ENCODE results near the gene SULT2B1.

The SULT2B1 gene

GRCh38 chr19:48618278-48618915, 66.4 kb downstream of the SULT2B1 start:
- Histone ChIP-seq H3K9me3 (ENCODE audit: insufficient read depth, low read depth, low read length) (no peaks in the 10 kb centered on the region), H3K27me3 (ENCODE audit: insufficient read depth, low read length) (no peaks in the 10 kb centered on the region), H3K9ac (ENCODE audit: low read depth, low read length) (peak overlapping the region; percentile 99), H3K4me3 (ENCODE audit: low read length) (peak overlapping the region; percentile 95), H3K36me3 (ENCODE audit: insufficient read depth, low read depth, low read length) (peaks cover 35% of the 10 kb centered on the region), H3K4me1 (ENCODE audit: insufficient read depth, low read length) (peaks cover 17% of the 10 kb centered on the region), H3K27ac (ENCODE audit: low read length) (peak overlapping the region; percentile 20)

GRCh38 chr19:48618916-48619691, 67.1 kb downstream of the SULT2B1 start, which contains the start of the genes RPL18 and SPHK2:
RPL18 (minus strand) TSS chr19:48619178; CDS start chr19:48619143, 35 bp downstream.
SPHK2 (plus strand) TSS chr19:48619506; CDS start chr19:48620515, 1,009 bp downstream.
- H3K4me1 ChIP-seq (ENCODE audit: insufficient read depth, low read length) = peaks cover 18% of the 10 kb centered on the region

GRCh38 chr19:48619692-48620585, 68.0 kb downstream of the SULT2B1 start:
- H3K4me3 ChIP-seq (ENCODE audit: low read length) = peak overlapping the region; percentile 95
- H3K27ac ChIP-seq (ENCODE audit: low read length) = peak overlapping the region; percentile 41
- peaks cover 15% of the 10 kb centered on the region for H3K4me1 ChIP-seq (ENCODE audit: insufficient read depth, low read length)
- H3K36me3 ChIP-seq (ENCODE audit: insufficient read depth, low read depth, low read length) = peaks cover 35% of the 10 kb centered on the region
- no peaks in the 10 kb centered on the region for H3K27me3 ChIP-seq (ENCODE audit: insufficient read depth, low read length)
- peak overlapping the region; percentile 99 for H3K9ac ChIP-seq (ENCODE audit: low read depth, low read length)
- H3K9me3 ChIP-seq (ENCODE audit: insufficient read depth, low read depth, low read length) = no peaks in the 10 kb centered on the region

More at GRCh38 chr19:48618916-48619691, 67.1 kb downstream of the SULT2B1 start, which contains the start of the genes RPL18 and SPHK2:
- H3K36me3 ChIP-seq (ENCODE audit: insufficient read depth, low read depth, low read length) = peaks cover 35% of the 10 kb centered on the region
- H3K9me3 ChIP-seq (ENCODE audit: insufficient read depth, low read depth, low read length) = no peaks in the 10 kb centered on the region
- H3K4me3 ChIP-seq (ENCODE audit: low read length) = peak within 1 kb of the TSS; percentile 95
- H3K9ac ChIP-seq (ENCODE audit: low read depth, low read length) = peak within 1 kb of the TSS; percentile 99
- no peaks in the 10 kb centered on the region for H3K27me3 ChIP-seq (ENCODE audit: insufficient read depth, low read length)
- peak within 1 kb of the TSS; percentile 41 for H3K27ac ChIP-seq (ENCODE audit: low read length)

DNA sequence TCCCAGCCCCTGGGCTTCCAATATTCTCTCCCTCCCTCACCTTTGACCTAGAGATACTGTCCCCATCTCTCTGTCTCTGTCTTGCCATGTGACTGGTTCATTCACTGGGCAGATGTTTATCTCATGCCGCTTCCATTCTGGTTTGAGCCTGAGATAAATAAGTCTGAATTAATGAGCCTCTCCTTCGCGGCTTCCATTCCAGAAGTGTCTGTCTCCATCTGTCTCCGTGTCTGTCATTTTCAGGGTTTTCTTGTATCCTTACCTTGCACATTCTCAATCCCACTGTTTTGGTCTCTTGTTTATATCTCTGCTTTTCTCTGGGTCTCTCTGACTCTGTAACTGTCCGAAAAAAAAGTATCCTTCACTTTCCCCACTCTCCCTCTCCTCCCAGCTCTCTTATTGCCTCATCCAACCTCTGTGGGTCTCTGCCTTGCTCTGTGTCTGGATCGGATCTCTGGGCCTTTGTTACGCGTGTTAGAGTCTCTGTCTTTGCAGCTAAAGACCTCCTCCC, 71.6 kb downstream of the SULT2B1 start:
- Histone ChIP-seq H3K27ac (ENCODE audit: low read length) (peak overlapping the region; percentile 41), H3K9me3 (ENCODE audit: insufficient read depth, low read depth, low read length) (no peaks in the 10 kb centered on the region), H3K36me3 (ENCODE audit: insufficient read depth, low read depth, low read length) (no peaks in the 10 kb centered on the region), H3K4me3 (ENCODE audit: low read length) (peak overlapping the region; percentile 62), H3K27me3 (ENCODE audit: insufficient read depth, low read length) (no peaks in the 10 kb centered on the region), H3K4me1 (ENCODE audit: insufficient read depth, low read length) (peaks cover 11% of the 10 kb centered on the region; the same call in 1 of the 2 replicates), H3K9ac (ENCODE audit: low read depth, low read length) (peak overlapping the region; percentile 79; the same call in 1 of the 2 replicates)

DNA sequence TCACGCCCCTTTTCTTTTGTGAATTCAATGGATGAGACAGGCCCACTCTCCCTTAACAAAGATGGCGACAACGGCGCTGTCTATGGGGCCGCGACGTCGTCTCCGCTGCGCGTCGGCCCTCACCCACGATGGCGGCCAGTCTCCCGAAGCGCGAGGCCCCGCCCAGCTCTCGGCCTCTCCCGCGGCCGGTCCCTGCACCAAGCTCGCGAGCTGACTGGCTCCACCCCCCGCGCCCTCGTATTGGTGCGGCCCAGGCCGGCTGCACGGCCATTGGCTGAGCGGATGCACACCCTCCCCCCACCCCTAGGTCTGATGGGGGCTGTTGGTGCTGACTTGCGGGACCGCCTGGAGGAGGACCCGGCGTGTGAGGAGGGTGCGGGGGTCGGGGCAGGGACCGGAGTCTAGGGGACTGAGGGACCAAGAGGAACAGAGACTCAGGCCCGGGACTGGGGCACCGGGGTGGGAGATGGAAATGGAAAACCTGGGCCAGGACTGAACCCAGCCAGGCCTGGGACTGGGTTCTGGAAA, 72.2 kb downstream of the SULT2B1 start:
- H3K4me1 ChIP-seq (ENCODE audit: insufficient read depth, low read length) = peaks cover 11% of the 10 kb centered on the region; the same call in 1 of the 2 replicates
- no peaks in the 10 kb centered on the region for H3K9me3 ChIP-seq (ENCODE audit: insufficient read depth, low read depth, low read length)
- no peaks in the 10 kb centered on the region for H3K27me3 ChIP-seq (ENCODE audit: insufficient read depth, low read length)
- H3K36me3 ChIP-seq (ENCODE audit: insufficient read depth, low read depth, low read length) = no peaks in the 10 kb centered on the region
- H3K4me3 ChIP-seq (ENCODE audit: low read length) = peak overlapping the region; percentile 96
- peak overlapping the region; percentile 95 for H3K27ac ChIP-seq (ENCODE audit: low read length)
- peak overlapping the region; percentile 94 for H3K9ac ChIP-seq (ENCODE audit: low read depth, low read length)

GRCh38 chr19:48624791-48625723, 73.1 kb downstream of the SULT2B1 start:
- Histone ChIP-seq H3K9me3 (ENCODE audit: insufficient read depth, low read depth, low read length) (no peaks in the 10 kb centered on the region), H3K9ac (ENCODE audit: low read depth, low read length) (peak overlapping the region; percentile 94; the same call in 1 of the 2 replicates), H3K27me3 (ENCODE audit: insufficient read depth, low read length) (no peaks in the 10 kb centered on the region), H3K4me1 (ENCODE audit: insufficient read depth, low read length) (peaks cover 11% of the 10 kb centered on the region; the same call in 1 of the 2 replicates), H3K4me3 (ENCODE audit: low read length) (peak overlapping the region; percentile 96), H3K27ac (ENCODE audit: low read length) (peak overlapping the region; percentile 95), H3K36me3 (ENCODE audit: insufficient read depth, low read depth, low read length) (no peaks in the 10 kb centered on the region)

GRCh38 chr19:48625891-48626327, 73.9 kb downstream of the SULT2B1 start:
- no peaks in the 10 kb centered on the region for H3K27me3 ChIP-seq (ENCODE audit: insufficient read depth, low read length)
- no peak overlapping the region for H3K4me3 ChIP-seq (ENCODE audit: low read length)
- H3K4me1 ChIP-seq (ENCODE audit: insufficient read depth, low read length) = peaks cover 11% of the 10 kb centered on the region; the same call in 1 of the 2 replicates
- H3K27ac ChIP-seq (ENCODE audit: low read length) = no peak overlapping the region
- no peaks in the 10 kb centered on the region for H3K36me3 ChIP-seq (ENCODE audit: insufficient read depth, low read depth, low read length)
- H3K9me3 ChIP-seq (ENCODE audit: insufficient read depth, low read depth, low read length) = no peaks in the 10 kb centered on the region
- H3K9ac ChIP-seq (ENCODE audit: low read depth, low read length) = no peak overlapping the region

- Histone ChIP-seq H3K4me3 (ENCODE audit: low read length) (no peak overlapping the region), H3K27ac (ENCODE audit: low read length) (no peak overlapping the region), H3K9ac (ENCODE audit: low read depth, low read length) (no peak overlapping the region), H3K4me1 (ENCODE audit: insufficient read depth, low read length) (peaks cover 16% of the 10 kb centered on the region; the same call in 1 of the 2 replicates), H3K27me3 (ENCODE audit: insufficient read depth, low read length) (no peaks in the 10 kb centered on the region), H3K36me3 (ENCODE audit: insufficient read depth, low read depth, low read length) (no peaks in the 10 kb centered on the region), H3K9me3 (ENCODE audit: insufficient read depth, low read depth, low read length) (no peaks in the 10 kb centered on the region)
These were observed 75.4 kb downstream of the SULT2B1 start for GRCh38 chr19:48627201-48627864.

GRCh38 chr19:48627865-48628314, 75.9 kb downstream of the SULT2B1 start:
- no peaks in the 10 kb centered on the region for H3K9me3 ChIP-seq (ENCODE audit: insufficient read depth, low read depth, low read length)
- H3K36me3 ChIP-seq (ENCODE audit: insufficient read depth, low read depth, low read length) = no peaks in the 10 kb centered on the region
- no peak overlapping the region for H3K27ac ChIP-seq (ENCODE audit: low read length)
- no peaks in the 10 kb centered on the region for H3K27me3 ChIP-seq (ENCODE audit: insufficient read depth, low read length)
- no peak overlapping the region for H3K9ac ChIP-seq (ENCODE audit: low read depth, low read length)
- H3K4me1 ChIP-seq (ENCODE audit: insufficient read depth, low read length) = peaks cover 16% of the 10 kb centered on the region; the same call in 1 of the 2 replicates
- H3K4me3 ChIP-seq (ENCODE audit: low read length) = no peak overlapping the region
